ENCODE data around the gene INHBB.

- no peak for TF ChIP-seq POLR2A (IDR thresholded peaks at IDR 0.05; ENCODE audit: low read depth, low read length)
- no peak for TF ChIP-seq TAF1 (IDR thresholded peaks at IDR 0.05; ENCODE audit: borderline replicate concordance, low read depth, low read length)
Measured at GRCh38 chr2:120350801-120351320, 4.9 kb downstream of the INHBB start.
